Panc1 (cell line): Measurements from ENCODE around the gene ZCCHC24.

Experiments used
- POLR2AphosphoS5 ChIP-seq: IDR thresholded peaks from 2 replicates; pipeline ENCODE4 v1.6.1; 2012; ENCODE audit warnings: mild to moderate bottlenecking, low read depth, low read length, moderate library complexity
- SIN3A ChIP-seq: IDR thresholded peaks from 2 replicates; pipeline ENCODE4 v1.6.1; 2012; ENCODE audit warnings: low read depth, mild to moderate bottlenecking, low read length, moderate library complexity, borderline replicate concordance; ENCODE audit not compliant: insufficient read depth
- TCF7L2 ChIP-seq: IDR thresholded peaks from 2 replicates; pipeline ENCODE4 v1.6.1; 2011; ENCODE audit warnings: mild to moderate bottlenecking, low read depth, low read length, inconsistent platforms
- TF ChIP-seq, protein P1 (sequence below): fragments of 450-650 bp; IDR thresholded peaks from 2 replicates; pipeline ENCODE4 v1.5.1; 2017; ENCODE audit warnings: mild to moderate bottlenecking
- TF ChIP-seq, protein P2 (sequence below), 2 experiments: IDR thresholded peaks; 2 replicates each; pipeline ENCODE4 v1.6.1; 2011 to 2012; ENCODE audit warnings: low read depth in 2 of 2, control low read depth in 1 of 2, low read length in 1 of 2, mild to moderate bottlenecking in 1 of 2, moderate library complexity in 1 of 2; ENCODE audit not compliant: insufficient read depth in 1 of 2

DNA sequence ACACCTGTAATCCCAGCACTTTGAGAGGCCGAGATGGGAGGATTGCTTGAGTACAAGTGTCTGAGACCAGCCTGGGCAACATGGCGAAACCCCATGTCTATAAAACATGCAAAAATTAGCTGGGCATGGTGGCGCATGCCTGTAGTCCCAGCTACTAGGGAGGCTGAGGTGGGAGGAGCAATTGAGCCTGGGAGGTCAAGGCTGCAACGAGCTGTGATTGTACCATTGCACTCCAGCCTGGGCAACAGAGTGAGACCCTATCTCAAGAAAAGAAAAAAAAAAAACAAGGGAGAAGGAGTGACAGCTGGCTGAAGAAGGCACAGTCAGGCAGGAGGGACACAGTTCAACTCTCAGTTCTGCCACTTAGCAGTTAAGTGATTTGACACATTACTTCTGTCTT lies 26.4 kb upstream of the ZCCHC24 start:
- TF ChIP-seq, protein P1, sequence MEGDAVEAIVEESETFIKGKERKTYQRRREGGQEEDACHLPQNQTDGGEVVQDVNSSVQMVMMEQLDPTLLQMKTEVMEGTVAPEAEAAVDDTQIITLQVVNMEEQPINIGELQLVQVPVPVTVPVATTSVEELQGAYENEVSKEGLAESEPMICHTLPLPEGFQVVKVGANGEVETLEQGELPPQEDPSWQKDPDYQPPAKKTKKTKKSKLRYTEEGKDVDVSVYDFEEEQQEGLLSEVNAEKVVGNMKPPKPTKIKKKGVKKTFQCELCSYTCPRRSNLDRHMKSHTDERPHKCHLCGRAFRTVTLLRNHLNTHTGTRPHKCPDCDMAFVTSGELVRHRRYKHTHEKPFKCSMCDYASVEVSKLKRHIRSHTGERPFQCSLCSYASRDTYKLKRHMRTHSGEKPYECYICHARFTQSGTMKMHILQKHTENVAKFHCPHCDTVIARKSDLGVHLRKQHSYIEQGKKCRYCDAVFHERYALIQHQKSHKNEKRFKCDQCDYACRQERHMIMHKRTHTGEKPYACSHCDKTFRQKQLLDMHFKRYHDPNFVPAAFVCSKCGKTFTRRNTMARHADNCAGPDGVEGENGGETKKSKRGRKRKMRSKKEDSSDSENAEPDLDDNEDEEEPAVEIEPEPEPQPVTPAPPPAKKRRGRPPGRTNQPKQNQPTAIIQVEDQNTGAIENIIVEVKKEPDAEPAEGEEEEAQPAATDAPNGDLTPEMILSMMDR: no peak
- TF ChIP-seq SIN3A (no peak), POLR2AphosphoS5 (no peak), TCF7L2 (no peak)
- TF ChIP-seq, protein P2, sequence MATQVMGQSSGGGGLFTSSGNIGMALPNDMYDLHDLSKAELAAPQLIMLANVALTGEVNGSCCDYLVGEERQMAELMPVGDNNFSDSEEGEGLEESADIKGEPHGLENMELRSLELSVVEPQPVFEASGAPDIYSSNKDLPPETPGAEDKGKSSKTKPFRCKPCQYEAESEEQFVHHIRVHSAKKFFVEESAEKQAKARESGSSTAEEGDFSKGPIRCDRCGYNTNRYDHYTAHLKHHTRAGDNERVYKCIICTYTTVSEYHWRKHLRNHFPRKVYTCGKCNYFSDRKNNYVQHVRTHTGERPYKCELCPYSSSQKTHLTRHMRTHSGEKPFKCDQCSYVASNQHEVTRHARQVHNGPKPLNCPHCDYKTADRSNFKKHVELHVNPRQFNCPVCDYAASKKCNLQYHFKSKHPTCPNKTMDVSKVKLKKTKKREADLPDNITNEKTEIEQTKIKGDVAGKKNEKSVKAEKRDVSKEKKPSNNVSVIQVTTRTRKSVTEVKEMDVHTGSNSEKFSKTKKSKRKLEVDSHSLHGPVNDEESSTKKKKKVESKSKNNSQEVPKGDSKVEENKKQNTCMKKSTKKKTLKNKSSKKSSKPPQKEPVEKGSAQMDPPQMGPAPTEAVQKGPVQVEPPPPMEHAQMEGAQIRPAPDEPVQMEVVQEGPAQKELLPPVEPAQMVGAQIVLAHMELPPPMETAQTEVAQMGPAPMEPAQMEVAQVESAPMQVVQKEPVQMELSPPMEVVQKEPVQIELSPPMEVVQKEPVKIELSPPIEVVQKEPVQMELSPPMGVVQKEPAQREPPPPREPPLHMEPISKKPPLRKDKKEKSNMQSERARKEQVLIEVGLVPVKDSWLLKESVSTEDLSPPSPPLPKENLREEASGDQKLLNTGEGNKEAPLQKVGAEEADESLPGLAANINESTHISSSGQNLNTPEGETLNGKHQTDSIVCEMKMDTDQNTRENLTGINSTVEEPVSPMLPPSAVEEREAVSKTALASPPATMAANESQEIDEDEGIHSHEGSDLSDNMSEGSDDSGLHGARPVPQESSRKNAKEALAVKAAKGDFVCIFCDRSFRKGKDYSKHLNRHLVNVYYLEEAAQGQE (IDR thresholded peaks at IDR 0.05; ENCODE audit: insufficient read depth in 1 of 2, low read depth in 2 of 2, low read length in 1 of 2): no peak
